Neural cell (in vitro differentiated cells): ENCODE results near the gene SLC22A6. TPM values are rescaled to one million over a fixed set of nuclear protein-coding genes. Genes with fewer than 3 reads are reported as not detected.

Source experiments
- polyA plus RNA-seq: library from polyadenylated mRNA; depleted of rRNA; stranded (reverse); fragments of >200 nt; gene quantifications from 2 replicates; pipeline ENCODE4 v1.2.3, GENCODE V29; 2014
- small RNA-seq, 3 experiments: library from RNA; depleted of rRNA; stranded (forward); fragments of <200 nt; gene quantifications; one replicate each; pipeline ENCODE3, GENCODE V24; 2012

SLC22A6 gene
- polyA plus RNA-seq, 1 donor from 2014 or later: not detected

Small RNAs within 50 kb of the gene (small RNA-seq; reads per million reads assigned to genes)
- gene RN7SL259P: 0 reads per million in 3 experiments

Other genes with a start within 250 kb of the SLC22A6 start
- gene ZBTB3, start 230.8 kb downstream of the SLC22A6 start, polyA plus RNA-seq: 8.5 and 20.9 TPM in 2 replicates
- 207 and 232 TPM in 2 replicates for gene POLR2G, start 223.4 kb downstream of the SLC22A6 start, polyA plus RNA-seq
- 55.2 and 61.7 TPM in 2 replicates for gene TAF6L, start 213.6 kb downstream of the SLC22A6 start, polyA plus RNA-seq
- gene TMEM179B, start 197.6 kb downstream of the SLC22A6 start, polyA plus RNA-seq: 24.5 and 28.1 TPM in 2 replicates
- 16.5 and 27.4 TPM in 2 replicates for gene TMEM223, start 193.0 kb downstream of the SLC22A6 start, polyA plus RNA-seq
- gene NXF1, start 179.5 kb downstream of the SLC22A6 start, polyA plus RNA-seq: 26.0 and 32.1 TPM in 2 replicates
- 28.5 and 30.5 TPM in 2 replicates for gene STX5, start 152.9 kb downstream of the SLC22A6 start, polyA plus RNA-seq
- not detected in 2 replicates for gene TEX54, start 152.1 kb downstream of the SLC22A6 start, polyA plus RNA-seq
- gene WDR74, start 145.4 kb downstream of the SLC22A6 start, polyA plus RNA-seq: 50.4 and 71.7 TPM in 2 replicates
- 176 and 182 TPM in 2 replicates for gene SLC3A2, start 104.1 kb downstream of the SLC22A6 start, polyA plus RNA-seq
- gene CHRM1, start 63.6 kb downstream of the SLC22A6 start, polyA plus RNA-seq: not detected in 2 replicates
- not detected in 2 replicates for gene SLC22A8, start 30.9 kb upstream of the SLC22A6 start, polyA plus RNA-seq
- gene SLC22A24, start 159.3 kb upstream of the SLC22A6 start, polyA plus RNA-seq: not detected in 2 replicates